ENCODE results near the gene GP1BB.
"Not testable (repeated sequence)": the region's sequence is repeated elsewhere in the genome, so short reads cannot be mapped to it uniquely, and the experiment has no call there.

Gene GP1BB

DNA sequence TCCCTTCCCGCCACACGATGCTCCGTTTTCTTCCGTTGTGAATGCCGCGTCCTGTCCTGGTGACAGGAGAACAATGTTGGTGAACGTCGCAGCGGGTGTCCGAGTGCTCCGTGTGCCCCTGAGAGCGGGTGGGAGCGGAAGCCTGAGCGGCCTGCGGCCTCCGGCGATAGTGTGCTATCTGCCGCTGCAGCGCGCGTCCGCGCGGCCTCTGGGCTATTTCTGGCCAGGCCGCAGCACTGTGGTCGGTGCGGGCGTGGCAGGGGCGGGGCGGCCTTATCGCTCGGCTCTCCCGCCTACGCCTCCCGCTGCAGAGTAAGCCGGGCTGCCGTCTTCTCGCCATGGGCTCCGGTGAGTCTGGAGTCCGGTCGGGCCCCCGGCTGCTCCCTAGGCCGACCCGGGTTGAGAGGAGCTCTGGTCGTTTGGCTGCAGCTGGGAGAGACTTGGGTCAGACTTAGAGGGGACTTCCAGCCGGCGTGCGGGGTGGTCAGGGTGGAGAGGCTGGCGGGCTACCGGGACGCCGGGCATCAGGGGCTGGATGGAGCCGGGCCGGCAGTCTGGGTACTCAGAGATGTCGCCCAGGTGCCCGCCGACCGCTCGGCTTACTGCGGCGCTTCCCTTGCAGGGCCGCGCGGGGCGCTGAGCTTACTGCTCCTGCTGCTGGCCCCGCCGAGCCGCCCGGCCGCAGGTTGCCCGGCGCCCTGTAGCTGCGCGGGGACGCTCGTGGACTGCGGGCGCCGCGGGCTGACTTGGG is at the start of gene GP1BB:
Gene GP1BB, plus strand, starts transcription at position 308 of the 751 bp plus-strand sequence. Its CDS starts 31 bp downstream, at position 339.
- TF ChIP-seq ZFX (IDR thresholded peaks at IDR 0.05) = no peak
- TF ChIP-seq, protein P1, sequence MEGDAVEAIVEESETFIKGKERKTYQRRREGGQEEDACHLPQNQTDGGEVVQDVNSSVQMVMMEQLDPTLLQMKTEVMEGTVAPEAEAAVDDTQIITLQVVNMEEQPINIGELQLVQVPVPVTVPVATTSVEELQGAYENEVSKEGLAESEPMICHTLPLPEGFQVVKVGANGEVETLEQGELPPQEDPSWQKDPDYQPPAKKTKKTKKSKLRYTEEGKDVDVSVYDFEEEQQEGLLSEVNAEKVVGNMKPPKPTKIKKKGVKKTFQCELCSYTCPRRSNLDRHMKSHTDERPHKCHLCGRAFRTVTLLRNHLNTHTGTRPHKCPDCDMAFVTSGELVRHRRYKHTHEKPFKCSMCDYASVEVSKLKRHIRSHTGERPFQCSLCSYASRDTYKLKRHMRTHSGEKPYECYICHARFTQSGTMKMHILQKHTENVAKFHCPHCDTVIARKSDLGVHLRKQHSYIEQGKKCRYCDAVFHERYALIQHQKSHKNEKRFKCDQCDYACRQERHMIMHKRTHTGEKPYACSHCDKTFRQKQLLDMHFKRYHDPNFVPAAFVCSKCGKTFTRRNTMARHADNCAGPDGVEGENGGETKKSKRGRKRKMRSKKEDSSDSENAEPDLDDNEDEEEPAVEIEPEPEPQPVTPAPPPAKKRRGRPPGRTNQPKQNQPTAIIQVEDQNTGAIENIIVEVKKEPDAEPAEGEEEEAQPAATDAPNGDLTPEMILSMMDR (conservative IDR thresholded peaks at IDR 0.05) = no peak

DNA sequence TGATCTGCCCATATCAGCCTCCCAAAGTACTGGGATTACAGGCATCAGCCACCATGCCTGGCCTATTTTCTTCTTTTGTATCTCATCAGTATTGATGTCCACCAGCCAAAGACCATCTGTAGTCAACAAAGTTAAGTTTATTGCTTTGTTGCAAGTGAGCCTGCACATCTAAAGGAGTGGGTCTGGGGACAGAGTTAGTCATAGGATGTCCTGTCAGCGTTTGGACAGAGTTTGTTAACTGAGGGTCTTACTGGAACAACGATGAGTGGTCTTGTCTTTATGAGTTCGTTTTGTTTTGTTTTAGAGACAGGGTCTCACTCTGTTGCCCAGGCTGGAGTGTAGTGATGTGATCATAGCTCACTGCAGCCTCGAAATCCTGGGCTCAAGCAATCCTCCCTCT is 49.7 kb upstream of the GP1BB start:
- H3K27ac ChIP-seq = no peak overlapping the region
- TF ChIP-seq, protein P1 (conservative IDR thresholded peaks at IDR 0.05) = no peak
- TF ChIP-seq ZFX (IDR thresholded peaks at IDR 0.05) = no peak

More for the DNA sequence above, at the start of gene GP1BB:
- H3K27ac ChIP-seq = no peak within 1 kb of the TSS

DNA sequence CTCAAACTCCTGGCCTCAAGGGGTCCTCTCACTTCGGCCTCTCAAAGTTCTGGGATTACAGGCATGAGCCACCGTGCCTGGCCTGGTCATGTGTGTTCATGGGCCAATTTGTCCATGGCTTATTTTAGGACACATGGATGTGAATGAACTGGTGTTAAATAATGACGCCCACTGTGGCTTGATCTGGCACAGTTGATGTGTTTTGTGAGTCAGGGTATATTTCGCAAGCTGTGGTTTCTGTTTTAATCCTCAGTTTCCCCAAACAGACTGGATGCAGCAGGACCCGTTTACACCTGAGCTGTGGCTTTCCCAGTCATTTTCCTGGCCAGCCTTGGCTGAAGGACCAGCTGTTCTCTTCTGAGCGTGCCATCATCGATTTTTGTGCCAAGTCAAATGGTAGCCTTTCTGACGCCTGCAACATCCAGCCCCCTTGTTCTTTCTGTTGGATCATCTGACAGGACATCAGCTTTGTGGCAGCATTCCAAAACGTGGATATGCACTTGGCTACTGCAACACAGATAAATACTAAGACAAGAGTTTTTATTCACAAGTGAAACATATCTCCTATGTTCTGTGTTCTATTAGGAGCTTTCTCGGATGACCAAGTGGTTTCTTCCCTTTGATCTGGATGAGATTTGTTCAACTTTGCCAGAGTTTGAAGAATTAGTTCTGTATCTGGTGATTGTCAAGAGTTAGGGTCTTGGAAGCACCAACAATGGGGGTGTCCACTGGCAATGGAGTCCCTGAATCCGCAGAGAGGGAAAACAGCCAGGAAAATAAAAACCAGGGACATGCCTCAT is 49.0 kb upstream of the GP1BB start:
- TF ChIP-seq, protein P1 (conservative IDR thresholded peaks at IDR 0.05) = no peak
- no peak for TF ChIP-seq ZFX (IDR thresholded peaks at IDR 0.05)
- no peak overlapping the region for H3K27ac ChIP-seq

DNA sequence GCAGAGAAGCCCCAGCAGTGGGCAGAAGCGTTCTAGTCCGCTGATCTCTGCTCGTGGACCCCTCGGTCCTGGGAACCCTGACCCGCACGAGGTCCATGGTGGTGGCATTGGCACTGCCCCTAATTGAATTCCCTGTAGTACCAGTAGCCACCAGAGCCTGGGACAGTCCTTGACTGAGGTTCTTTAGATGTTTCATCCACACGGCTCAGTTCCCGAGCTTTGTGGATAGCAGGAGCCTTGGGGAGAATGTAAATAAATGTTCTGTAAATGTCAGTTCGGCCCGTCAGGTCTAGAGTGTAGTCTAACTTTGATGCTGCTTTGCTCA is 48.4 kb upstream of the GP1BB start:
- TF ChIP-seq, protein P1 (conservative IDR thresholded peaks at IDR 0.05) = no peak
- no peak for TF ChIP-seq ZFX (IDR thresholded peaks at IDR 0.05)
- no peak overlapping the region for H3K27ac ChIP-seq

DNA sequence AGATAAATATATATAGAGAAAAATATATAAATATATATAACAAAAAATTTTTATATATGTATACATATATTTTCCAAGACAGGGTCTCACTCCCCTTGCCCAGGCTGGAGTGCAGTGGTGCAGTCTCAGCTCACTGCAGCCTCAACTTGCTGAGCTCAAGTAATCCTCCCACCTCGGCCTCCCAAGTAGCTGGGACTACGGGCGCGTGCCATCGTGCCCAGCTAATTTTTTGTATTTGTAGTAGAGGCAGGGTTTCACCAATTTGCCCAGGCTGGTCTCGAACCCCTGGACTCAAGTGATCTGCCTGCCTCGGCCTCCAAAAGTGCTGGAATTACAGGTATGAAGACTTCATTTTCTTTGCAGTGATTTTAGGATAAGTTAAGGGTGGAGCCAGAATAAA is 47.9 kb upstream of the GP1BB start:
- no peak overlapping the region for H3K27ac ChIP-seq
- TF ChIP-seq ZFX (IDR thresholded peaks at IDR 0.05) = no peak
- TF ChIP-seq, protein P1 (conservative IDR thresholded peaks at IDR 0.05) = no peak

DNA sequence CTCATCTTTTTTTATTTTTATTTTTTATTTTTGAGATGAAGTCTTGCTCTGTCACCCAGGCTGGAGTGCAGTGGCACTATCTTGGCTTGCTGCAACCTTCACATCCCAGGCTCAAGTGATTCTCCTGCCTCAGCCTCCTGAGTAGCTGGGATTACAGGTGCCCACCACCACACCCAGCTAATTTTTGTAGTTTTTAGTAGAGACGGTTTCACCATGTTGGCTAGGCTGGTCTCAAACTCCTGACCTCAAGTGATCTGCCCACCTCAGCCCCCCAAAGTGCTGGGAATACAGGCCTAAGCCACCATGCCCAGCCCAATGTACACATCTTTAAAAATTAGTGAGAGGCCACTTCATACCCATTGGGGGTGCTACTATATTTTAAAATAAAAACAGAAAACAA is 46.9 kb upstream of the GP1BB start:
- H3K27ac ChIP-seq = not testable (repeated sequence)

DNA sequence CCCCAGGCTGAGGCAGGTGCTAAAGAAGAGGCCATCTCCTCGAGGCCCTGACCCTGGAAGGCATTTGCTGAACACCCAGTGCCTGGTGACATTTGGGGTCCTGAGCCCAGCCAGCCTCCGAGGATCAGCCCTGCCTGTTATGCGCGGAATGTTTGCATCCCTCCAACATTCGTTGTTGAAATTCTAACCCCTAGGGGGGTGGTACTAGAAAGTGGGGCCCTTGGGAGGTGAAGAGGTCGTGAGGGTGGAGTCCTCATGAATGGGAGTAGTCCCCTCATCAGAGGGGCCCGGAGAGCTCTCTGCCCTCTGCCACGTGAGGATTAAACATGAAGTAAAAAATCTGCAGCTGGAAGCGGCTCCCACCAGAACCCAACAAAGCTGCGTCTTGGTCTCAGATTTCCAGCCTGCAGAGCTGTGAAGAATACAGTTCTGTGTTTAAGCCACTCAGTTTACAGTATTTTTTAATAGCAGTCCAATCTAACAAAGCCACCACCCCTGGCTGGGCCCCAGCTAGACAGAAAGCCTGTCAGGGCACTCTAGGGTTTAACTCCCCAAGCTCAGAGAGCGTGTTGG is 44.3 kb upstream of the GP1BB start:
- H3K27ac ChIP-seq = no peak overlapping the region
- TF ChIP-seq, protein P1 (conservative IDR thresholded peaks at IDR 0.05) = no peak
- no peak for TF ChIP-seq ZFX (IDR thresholded peaks at IDR 0.05)
